ENCODE measurements around the gene XRCC6.
"Not testable (repeated sequence)": the region's sequence is repeated elsewhere in the genome, so short reads cannot be mapped to it uniquely, and the experiment has no call there.

Gene XRCC6

GRCh38 chr22:41598891-41599635, 22.0 kb upstream of the XRCC6 start:
- DNase-seq, result no peak

- DNase-seq, result no peak
Measured at GRCh38 chr22:41600976-41601375, 20.1 kb upstream of the XRCC6 start.

GRCh38 chr22:41603873-41604332, 17.2 kb upstream of the XRCC6 start:
- DNase-seq, result no peak

- DNase-seq, result no peak
Measured at GRCh38 chr22:41608386-41608785, 12.7 kb upstream of the XRCC6 start.

- DNase-seq, result no peak
Measured at GRCh38 chr22:41612603-41613306, 8.3 kb upstream of the XRCC6 start.

GRCh38 chr22:41613456-41613855, 7.6 kb upstream of the XRCC6 start:
- no peak for DNase-seq

GRCh38 chr22:41619979-41620588, 1.0 kb upstream of the XRCC6 start:
- no peak for DNase-seq

GRCh38 chr22:41620589-41621098, 451 bp upstream of the XRCC6 start, which contains the start of gene DESI1:
Gene DESI1, minus strand, starts transcription at chr22:41621043. Its CDS starts 204 bp downstream, at chr22:41620839.
- no peak for DNase-seq

GRCh38 chr22:41621911-41622179, 750 bp downstream of the XRCC6 start:
- DNase-seq, result no peak

- DNase-seq, result no peak
Measured at GRCh38 chr22:41625577-41625976, 4.5 kb downstream of the XRCC6 start.

GRCh38 chr22:41631115-41631514, 10.0 kb downstream of the XRCC6 start:
- DNase-seq, result not testable (repeated sequence)

GRCh38 chr22:41631615-41632014, 10.5 kb downstream of the XRCC6 start:
- not testable (repeated sequence) for DNase-seq

- DNase-seq, result not testable (repeated sequence)
Measured at GRCh38 chr22:41634610-41635009, 13.5 kb downstream of the XRCC6 start.

GRCh38 chr22:41636467-41636866, 15.4 kb downstream of the XRCC6 start:
- no peak for DNase-seq

- not testable (repeated sequence) for DNase-seq
Measured at GRCh38 chr22:41637623-41638022, 16.5 kb downstream of the XRCC6 start.

- no peak for DNase-seq
Measured at GRCh38 chr22:41638124-41638523, 17.0 kb downstream of the XRCC6 start.

GRCh38 chr22:41638748-41639147, 17.7 kb downstream of the XRCC6 start:
- DNase-seq, result no peak

- no peak for DNase-seq
Measured at GRCh38 chr22:41641854-41642253, 20.8 kb downstream of the XRCC6 start.

- no peak for DNase-seq
Measured at GRCh38 chr22:41642331-41643110, 21.4 kb downstream of the XRCC6 start.

- DNase-seq, result no peak
Measured at GRCh38 chr22:41647771-41648170, 26.7 kb downstream of the XRCC6 start.

- no peak for DNase-seq
Measured at GRCh38 chr22:41648432-41648831, 27.3 kb downstream of the XRCC6 start.

GRCh38 chr22:41650229-41650628, 29.1 kb downstream of the XRCC6 start:
- no peak for DNase-seq

- no peak for DNase-seq
Measured at GRCh38 chr22:41650821-41651220, 29.7 kb downstream of the XRCC6 start.

All from fibroblast of skin of right quadriceps (primary cell).